ENCODE results near the gene SPRYD7.
"Not testable (repeated sequence)": the region's sequence is repeated elsewhere in the genome, so short reads cannot be mapped to it uniquely, and the experiment has no call there.

Gene SPRYD7

DNA sequence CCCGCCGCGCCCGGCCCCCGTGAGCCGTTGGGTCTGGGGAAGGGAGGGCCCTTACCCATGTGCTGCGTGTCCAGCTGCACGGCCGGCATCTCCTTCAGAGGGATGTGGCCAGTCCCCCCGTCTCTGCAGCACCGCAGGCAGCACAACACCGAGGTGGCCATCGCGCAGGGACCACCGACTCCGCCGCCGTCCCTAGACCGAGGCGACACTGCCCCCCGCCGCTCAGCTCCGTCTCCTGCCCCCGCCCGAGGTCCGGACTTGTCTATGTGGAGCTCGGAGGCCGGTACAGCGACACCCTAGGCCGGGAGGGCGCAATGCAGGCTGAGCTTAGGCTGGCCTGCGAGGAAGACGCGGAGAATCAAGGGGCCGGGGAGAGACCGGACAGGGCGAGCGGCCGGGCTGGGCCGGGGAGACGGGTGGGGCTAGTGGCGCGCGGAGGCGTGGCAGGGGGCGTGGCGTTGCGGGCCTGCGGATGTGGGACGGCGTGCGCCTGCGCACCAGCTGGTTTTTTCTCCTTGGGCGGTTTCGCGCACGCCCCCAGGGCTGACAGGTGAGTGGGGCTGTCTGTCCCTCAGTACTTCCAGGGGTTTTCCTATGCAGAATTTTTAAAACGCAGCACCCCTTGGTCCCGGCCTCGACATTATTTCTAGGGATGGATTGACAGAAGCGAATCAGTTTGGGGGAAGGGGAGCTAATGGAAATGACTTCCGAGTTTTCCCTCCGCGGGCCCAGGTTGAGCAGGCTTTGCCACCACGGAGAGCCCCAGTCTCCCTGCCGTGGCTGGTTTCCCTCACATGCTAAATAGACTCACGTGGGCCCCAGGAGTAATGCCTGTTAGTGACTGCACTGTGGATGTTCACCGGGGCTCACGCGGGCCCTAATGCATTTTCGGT lies at the start of gene SPRYD7:
SPRYD7 (minus strand) TSS at position 266 of the 893 bp plus-strand sequence; CDS start at position 161, 105 bp downstream.
- peak; percentile 89 to 92 for DNase-seq (ENCODE audit: low read depth in 1 of 2, low spot score in 1 of 2)

DNA sequence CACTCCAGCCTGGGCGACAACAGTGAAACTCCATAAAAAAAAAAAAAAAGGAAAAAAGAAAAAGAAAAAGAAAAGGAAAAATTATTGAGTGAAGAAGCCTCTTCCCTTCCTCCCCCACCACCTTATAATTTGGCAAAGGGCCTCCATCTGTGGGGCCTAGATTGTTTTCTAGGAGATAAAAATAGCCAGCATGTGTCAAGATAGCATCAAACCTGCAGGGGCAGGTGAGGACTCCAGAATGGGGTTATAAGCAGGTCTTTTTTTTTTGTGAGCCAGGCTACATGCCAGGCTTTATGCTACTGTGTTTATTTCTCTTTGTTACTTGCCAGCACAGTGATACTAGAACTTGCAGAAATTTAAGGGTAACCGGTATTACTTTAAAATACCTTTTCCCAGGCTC lies 49.0 kb upstream of the SPRYD7 start:
- DNase-seq (ENCODE audit: low read depth in 1 of 2, low spot score in 1 of 2), result no peak

DNA sequence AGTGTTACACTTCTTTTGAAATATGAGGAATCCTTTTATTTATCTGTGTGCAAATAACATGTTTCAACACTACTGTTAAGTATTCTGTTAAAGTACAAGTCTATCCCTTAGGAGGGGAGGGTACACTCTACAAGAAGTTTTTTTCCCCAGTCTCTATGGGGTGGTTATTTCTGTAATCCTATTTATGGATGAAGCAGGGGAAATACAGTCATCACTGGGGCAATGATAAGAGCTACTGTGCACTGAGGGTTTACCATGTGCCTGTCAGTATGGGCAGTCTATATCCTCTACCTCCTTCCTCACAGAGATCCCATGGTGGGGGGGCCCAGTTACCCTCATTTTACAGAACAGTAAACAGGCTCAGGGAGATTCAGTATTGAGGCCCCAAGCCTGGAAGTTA lies 44.1 kb upstream of the SPRYD7 start:
- DNase-seq (ENCODE audit: low read depth in 1 of 2, low spot score in 1 of 2), result no peak

DNA sequence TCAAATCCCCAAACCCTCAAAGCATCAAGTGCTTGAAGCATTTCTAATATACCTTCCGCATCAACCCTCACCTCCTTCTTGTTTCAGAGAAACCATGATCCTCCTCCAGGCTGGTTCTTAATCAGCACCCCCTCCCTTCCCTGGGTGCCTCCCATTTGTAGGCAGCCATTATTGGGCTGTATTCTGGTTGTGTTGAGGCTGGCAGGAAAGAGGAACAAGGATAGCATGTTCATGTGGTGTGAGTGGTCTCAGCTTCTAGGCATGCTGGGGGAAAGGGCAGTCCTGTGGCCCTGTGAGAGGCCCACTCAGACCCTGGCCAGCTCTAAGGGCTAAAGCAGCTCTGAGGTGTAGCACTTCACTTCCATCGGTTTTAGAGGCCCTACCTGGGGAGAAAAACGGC lies 41.9 kb upstream of the SPRYD7 start:
- DNase-seq (ENCODE audit: low read depth in 1 of 2, low spot score in 1 of 2), result no peak

DNA sequence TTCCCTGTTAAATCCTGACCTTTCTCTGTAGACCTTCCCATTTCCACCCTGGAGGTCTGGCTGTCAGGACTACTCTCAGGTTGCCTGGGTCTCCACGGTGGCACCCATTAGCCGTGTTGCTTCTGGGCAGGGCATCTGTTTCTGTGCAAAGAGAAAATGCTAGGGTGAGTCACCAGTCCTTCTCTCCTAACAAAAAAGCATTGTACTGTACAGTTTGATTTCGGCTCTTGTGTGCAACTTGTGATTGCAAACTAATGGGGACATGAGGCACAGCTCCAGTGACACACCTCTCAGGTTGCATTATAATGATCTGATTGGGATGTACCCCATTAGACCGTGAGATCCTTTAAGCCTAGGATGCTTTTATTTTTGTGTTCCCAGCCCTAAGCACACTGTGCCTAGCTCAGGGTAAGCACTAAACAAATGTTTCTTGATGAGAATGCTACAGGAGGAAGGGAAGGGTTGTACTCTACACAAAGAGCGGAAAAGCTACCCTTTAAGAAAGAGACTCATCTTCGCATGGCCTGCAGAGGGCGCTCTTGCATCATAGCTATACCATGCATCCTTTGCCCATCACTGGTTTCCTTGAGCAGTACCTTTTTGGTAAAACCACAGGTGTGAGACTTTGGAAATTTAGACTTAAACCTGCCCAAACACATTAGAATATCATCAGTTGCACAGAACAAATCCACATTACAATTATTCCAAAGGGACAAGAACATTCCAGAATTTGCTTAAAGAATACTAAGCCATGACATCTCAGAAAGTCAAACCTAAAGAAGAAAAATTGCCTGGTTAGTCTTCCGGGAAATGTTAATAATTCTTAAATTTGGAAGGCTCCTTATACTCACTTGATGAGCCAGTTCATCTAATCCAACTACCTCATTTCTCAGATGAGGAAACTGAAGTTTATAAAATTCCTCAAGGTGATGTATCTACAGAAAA lies 40.4 kb upstream of the SPRYD7 start:
- DNase-seq (ENCODE audit: low read depth in 1 of 2, low spot score in 1 of 2), result peak; percentile 60 to 66

DNA sequence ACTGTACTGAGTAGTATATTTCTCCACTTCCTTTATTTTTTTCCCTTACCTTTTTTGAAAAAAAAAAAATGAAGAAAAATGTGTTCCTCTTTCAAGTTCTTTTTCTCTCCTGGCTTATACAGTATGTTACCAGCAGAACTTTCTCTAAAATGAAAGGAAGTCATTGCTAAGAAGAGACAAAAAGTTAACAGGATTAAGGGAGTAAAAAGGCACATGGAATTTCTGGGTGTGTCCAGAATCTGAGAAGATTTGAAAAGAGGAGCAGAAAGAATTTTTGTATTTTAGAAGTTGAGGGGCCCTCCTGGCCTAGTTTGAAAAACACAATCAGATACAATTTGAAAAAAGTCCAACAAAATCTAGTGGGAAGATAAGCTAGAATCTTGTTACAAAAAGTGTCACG lies 39.7 kb upstream of the SPRYD7 start:
- DNase-seq (ENCODE audit: low read depth in 1 of 2, low spot score in 1 of 2), result no peak

GRCh38 chr13:49972709-49973108 lies 36.6 kb upstream of the SPRYD7 start:
- no peak for DNase-seq (ENCODE audit: low read depth in 1 of 2, low spot score in 1 of 2)

DNA sequence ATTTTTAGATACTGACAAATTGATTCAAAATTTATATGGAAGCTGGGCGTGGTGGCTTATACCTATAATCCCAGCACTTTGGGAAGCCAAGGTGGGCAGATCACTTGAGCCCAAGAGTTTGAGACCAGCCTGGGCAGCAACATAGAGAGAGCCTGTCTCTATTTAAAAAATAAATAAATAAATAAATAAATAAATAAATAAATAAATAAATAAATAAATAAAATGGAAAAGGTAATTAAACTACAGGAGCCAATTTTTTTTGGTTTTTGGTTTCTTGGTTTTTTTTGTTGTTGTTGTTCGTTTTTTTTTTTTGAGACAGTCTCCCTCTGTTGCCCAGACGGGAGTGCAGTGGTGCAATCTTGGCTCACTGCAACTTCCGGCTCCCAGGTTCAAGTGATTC lies 31.3 kb upstream of the SPRYD7 start:
- no peak for DNase-seq (ENCODE audit: low read depth in 1 of 2, low spot score in 1 of 2)

DNA sequence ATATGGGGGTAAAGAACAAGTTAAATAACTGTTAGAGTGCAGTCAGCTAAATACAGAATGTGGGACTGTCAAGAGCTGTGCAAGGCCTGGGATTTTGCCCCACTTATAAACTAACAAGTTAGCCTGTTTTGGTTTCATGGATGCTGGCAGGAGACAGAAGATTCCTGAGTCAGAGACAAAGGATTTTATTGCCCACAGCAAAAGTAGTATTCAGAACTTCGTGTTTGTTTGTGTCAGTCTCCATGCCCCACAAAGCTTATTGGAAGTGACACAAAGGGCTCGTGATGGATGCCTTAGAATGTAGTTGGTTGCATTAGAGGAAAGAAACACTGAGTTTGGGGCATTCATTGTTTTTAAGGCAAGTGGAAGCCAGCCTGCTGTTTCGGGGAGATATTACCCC lies 22.2 kb upstream of the SPRYD7 start:
- DNase-seq (ENCODE audit: low read depth in 1 of 2, low spot score in 1 of 2), result no peak

DNA sequence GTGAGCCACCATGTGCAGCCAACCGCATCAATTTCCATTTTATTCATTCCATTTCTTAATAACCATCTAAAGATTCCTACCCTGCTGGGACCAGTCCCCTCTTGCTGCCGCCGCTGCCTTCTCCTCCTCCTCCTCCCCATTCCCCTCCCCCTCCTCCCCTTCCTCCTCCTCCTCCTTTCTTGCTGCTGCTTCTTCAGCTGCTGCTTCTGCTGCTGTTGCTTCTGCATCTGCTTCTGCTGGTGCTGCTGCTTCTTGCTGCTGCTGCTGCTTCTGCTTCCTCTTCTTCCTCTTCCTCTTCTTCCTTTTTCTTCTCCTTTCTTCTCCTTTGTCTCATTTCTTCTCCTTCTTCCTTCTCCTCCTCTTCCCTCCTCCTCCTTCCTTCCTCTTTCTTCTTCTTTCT lies 20.0 kb upstream of the SPRYD7 start:
- DNase-seq (ENCODE audit: low read depth in 1 of 2, low spot score in 1 of 2), result no peak

DNA sequence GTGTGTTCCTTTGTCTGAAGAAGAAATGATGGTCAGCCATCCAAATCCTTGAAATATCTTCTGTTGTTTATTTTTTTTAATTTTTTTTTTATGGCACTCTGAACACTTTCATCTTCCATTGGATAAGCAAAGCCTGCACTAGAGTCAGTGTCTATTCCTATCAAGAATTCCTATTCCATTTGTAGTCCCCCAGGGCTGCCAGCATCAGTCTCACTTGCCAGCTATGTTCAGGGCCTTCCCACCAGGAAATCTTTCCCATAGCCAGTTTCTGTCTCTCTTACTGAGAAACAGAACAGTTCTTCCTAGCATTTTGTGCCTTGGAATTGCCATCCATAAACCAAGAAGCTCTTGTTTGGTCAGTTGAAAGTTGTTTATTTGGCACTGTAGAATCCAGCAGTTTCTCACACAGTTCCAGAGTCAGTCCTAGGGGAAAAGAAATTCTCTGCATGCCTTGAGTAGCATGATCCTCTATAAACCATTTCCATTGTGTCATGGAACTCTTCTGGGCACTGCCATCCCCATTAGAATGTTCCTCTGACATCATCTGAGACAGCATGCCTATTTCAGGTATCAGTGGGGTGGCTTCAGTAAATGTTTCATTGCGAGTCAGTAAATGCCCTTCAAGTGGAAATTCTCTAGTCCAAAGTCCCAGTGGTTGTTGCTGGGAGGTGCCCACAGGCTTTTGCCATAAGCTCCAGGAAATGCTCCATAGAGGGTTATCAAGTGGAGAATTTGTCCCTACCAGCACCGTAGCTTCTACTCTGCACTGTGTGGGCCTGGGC lies 18.7 kb upstream of the SPRYD7 start:
- DNase-seq (ENCODE audit: low read depth in 1 of 2, low spot score in 1 of 2), result no peak

- no peak for DNase-seq (ENCODE audit: low read depth in 1 of 2, low spot score in 1 of 2)
These were observed 17.4 kb upstream of the SPRYD7 start for GRCh38 chr13:49953560-49953959.

DNA sequence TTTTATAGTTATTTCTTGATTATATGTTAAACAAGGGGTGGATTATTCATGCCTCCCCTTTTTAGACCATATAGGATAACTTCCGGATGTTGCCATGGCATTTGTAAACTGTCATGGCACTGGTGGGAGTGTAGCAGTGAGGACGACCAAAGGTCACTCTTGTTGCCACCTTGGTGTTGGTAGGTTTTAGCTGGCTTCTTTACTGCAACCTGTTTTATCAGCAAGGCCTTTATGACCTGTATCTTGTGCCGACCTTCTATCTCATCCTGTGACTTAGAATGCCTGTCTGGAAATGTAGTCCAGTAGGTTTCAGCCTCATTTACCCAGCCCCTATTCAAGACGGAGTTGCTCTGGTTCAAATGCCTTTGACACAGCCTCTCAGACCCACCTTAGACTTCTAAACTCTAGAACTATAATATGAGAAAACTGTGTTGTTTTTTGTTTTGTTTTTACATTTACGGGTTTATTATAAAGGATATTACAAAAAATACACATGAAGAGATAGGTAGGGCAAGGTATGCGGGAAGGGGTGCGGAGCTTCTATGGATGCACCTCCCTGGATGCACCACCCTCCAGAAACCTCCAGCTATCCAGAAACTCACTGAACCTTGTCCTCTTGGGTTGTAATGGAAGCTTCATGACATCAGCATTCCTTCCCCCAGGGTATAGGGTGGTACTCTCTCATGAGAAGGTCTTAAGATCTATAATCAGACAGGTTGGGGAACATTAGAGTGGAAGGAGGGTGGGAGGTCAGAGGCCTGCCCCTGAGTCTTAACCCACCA lies 15.8 kb upstream of the SPRYD7 start:
- no peak for DNase-seq (ENCODE audit: low read depth in 1 of 2, low spot score in 1 of 2)

DNA sequence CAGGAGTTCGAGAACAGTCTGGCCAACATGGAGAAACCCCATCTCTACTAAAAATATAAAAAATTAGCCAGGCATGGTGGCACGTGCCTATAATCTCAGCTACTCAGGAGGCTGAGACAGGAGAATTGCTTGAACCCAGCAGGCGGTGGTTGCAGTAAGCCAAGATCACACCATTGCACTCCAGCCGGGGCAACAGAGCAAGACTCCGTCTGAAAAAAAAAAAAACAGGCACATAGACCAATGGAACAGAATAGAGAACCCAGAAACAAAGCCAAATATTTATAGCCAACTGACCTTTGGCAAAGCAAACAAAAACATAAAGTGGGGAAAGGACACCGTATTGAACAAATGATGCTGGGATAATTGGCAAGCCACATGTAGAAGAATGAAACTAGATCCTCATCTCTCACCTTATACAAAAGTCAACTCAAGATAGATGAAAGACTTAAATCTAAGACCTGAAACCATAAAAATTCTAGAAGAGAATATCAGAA lies 12.7 kb upstream of the SPRYD7 start:
- DNase-seq (ENCODE audit: low read depth in 1 of 2, low spot score in 1 of 2), result not testable (repeated sequence)

DNA sequence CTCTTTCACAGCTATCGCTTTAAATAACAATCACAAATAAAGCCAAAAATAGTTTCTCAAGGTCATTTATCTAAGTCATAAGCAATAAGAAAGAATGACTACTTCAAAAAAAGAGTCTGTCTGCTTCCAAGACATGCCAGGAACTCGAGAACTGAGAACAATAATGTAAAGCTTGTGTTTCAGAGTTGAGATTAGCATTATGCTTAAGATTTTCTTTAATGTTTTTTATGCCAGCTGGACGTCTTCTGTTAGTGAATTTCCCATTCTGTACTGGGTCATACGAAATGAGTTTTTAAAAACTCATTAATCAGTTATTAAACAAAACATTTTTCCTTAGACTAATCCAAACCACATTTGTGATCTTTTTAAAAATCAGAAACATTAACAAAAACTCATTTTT lies 3.2 kb upstream of the SPRYD7 start:
- DNase-seq (ENCODE audit: low read depth in 1 of 2, low spot score in 1 of 2), result no peak

- DNase-seq (ENCODE audit: low read depth in 1 of 2, low spot score in 1 of 2), result no peak
These were observed 2.8 kb upstream of the SPRYD7 start for GRCh38 chr13:49938921-49939320.

- DNase-seq (ENCODE audit: low read depth in 1 of 2, low spot score in 1 of 2), result no peak
These were observed 2.2 kb upstream of the SPRYD7 start for GRCh38 chr13:49938314-49938713.

GRCh38 chr13:49936968-49937273 lies 781 bp upstream of the SPRYD7 start:
- no peak for DNase-seq (ENCODE audit: low read depth in 1 of 2, low spot score in 1 of 2)

- peak; percentile 3 to 6 for DNase-seq (ENCODE audit: low read depth in 1 of 2, low spot score in 1 of 2)
These were observed 717 bp downstream of the SPRYD7 start for GRCh38 chr13:49935171-49936074.

Measured in activated T-helper 1 cell treated with anti-CD3 and anti-CD28 coated beads, Interleukin-2, amount 50 U/mL, for 16 hours (primary cell).